GM12874 (cell line): ENCODE results near the gene PGAM2.

ENCODE experiments used
- TF ChIP-seq, protein P1 (sequence below): IDR thresholded peaks from 2 replicates; pipeline ENCODE4 v1.5.1; 2011; ENCODE audit warnings: low read depth, mild to moderate bottlenecking, control low read depth, low read length, moderate library complexity; ENCODE audit not compliant: insufficient read depth

The PGAM2 gene

GRCh38 chr7:44095781-44096180 lies 30.4 kb upstream of the PGAM2 start:
- TF ChIP-seq, protein P1, sequence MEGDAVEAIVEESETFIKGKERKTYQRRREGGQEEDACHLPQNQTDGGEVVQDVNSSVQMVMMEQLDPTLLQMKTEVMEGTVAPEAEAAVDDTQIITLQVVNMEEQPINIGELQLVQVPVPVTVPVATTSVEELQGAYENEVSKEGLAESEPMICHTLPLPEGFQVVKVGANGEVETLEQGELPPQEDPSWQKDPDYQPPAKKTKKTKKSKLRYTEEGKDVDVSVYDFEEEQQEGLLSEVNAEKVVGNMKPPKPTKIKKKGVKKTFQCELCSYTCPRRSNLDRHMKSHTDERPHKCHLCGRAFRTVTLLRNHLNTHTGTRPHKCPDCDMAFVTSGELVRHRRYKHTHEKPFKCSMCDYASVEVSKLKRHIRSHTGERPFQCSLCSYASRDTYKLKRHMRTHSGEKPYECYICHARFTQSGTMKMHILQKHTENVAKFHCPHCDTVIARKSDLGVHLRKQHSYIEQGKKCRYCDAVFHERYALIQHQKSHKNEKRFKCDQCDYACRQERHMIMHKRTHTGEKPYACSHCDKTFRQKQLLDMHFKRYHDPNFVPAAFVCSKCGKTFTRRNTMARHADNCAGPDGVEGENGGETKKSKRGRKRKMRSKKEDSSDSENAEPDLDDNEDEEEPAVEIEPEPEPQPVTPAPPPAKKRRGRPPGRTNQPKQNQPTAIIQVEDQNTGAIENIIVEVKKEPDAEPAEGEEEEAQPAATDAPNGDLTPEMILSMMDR, result no peak

DNA sequence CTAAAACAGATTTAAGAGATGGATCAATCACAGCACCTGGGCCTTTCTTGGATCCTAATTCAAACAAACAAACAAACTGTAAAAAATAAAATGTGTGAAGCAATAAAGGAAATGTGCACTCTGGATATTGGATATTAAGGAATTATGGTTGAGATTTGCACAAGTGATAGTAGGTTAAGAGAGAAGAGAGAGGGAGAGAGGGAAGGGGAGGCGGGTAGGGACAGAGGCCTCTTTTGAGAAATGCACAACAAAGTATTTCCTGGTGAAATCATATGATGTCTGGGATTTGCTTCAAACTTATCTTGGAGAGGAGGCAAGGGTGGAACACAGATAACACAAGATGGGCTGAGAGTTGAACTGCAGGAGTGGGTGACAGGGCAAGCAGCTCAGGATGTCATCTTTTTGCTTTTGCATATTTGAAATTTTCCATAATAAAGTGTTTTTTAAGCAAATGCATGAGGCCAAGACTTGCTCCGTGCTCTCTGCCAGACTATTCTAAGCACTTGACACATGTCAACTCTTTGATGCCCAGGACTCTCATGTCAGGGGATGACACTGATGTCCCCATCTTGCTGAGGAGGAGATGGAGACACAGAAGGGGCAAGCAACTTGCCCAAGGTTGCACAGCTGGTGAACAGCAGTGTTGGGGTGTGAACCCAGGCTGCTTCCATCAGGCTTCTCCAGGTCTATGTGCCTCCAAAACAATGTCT lies 29.7 kb upstream of the PGAM2 start:
- TF ChIP-seq, protein P1, result no peak

DNA sequence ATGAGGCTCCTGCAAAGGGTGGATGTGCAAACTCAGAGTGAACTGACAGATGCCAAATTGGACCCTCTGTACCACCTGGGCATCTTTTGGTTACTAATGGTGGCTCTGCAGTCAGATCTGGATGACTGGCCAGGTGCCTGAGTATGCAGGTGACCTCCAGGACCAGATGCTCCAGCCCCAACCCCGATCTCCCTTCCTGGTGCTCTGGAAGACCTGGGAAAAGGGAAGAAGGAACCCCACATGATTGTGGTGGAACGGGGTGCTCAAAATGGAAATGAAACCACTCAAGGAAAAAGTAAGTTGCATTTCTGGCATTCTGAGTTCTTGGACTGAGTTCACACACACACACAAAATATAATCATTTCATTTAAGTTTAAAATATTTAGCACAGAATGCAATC lies 29.0 kb upstream of the PGAM2 start:
- TF ChIP-seq, protein P1, result no peak

- TF ChIP-seq, protein P1, result no peak
These were observed 27.8 kb upstream of the PGAM2 start for GRCh38 chr7:44093102-44093641.

GRCh38 chr7:44087911-44088838 lies 22.8 kb upstream of the PGAM2 start:
- TF ChIP-seq, protein P1, result no peak

GRCh38 chr7:44086627-44087026 lies 21.3 kb upstream of the PGAM2 start:
- TF ChIP-seq, protein P1, result no peak

GRCh38 chr7:44085546-44085945 lies 20.2 kb upstream of the PGAM2 start:
- TF ChIP-seq, protein P1, result no peak; the same call in 1 of the 2 replicates
